CD4-positive, alpha-beta T cell treated with Interleukin-21 for 1 hour (primary cell): ENCODE measurements around the gene KLHL17.
A peak's percentile ranks its signal among the peaks of the same experiment; 100 is the strongest.

Source experiments
- DNase-seq: peaks from one replicate; pipeline ENCODE4 v3.0.0-alpha.2; 2020

The KLHL17 gene

DNA sequence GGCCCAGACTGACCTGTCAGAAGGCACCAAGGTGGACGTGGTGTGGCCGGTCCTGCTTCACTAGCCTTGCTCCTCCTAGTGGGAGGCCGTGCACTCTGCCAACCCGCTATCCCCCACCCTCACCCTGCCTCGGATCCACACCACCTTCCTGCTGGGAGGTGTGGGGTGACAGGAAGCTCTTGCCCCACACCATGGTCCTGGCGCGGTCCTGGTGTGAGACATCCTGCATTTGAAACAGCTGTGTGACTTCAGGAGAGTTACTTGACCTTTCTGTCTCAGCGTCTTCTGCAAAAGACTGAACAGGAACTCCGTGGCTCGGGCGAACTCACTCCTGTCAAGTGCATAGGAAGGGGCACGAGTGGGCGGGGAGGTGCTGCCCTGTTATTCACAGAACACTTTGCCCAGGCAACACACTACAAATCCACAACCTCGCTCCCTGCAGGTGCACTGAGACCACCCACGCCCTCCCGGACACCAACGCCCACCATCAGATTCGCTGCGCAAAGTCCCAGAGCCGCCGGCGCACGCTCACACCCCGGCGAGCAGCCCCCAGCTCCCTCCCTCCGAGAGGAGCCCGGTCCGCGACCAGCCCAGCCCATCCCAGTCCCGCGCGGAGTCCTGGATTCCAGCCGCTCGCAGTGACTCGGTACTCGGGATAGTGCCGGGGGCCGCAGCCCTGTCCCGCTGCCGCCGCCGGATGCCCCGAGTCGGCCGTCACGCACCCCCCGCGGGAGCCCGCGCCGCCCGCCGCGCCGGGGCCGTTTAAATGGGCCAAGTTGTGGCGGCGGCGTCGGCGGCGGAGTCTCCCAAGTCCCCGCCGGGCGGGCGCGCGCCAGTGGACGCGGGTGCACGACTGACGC lies 37.0 kb upstream of the KLHL17 start, which contains the start of gene SAMD11:
Gene SAMD11 (plus strand): TSS at position 793 of the 860 bp plus-strand sequence. CDS start 509 bp downstream, outside the sequence.
- DNase-seq, result peak; percentile 76

DNA sequence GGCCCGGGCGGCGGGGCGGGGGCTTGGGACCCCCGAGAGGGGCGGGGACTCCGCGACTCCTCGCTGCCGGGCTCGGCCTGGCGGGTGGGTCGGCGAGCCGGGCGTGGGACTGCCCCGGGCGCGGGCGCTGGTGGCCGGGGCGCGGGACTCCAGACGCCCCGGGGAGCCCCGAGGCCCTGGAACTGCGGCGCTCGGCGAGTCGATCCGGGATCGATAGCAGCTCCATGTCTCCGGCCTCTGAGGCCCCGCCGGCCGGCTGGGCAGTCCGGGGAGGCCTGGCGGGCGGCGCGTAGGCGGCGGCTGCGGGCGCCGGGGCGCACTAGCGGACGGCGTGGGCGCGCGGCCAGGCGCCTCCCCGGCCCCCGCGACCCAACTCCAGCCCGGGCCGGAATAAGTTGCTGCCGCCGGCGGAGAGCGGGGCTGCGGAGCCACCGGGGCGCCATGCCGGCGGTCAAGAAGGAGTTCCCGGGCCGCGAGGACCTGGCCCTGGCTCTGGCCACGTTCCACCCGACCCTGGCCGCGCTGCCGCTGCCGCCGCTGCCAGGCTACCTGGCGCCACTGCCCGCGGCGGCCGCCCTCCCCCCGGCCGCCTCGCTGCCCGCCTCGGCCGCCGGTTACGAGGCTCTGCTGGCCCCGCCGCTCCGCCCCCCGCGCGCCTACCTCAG lies 36.3 kb upstream of the KLHL17 start:
- DNase-seq, result no peak

- DNase-seq, result no peak
Measured at GRCh38 chr1:924656-925560, 35.5 kb upstream of the KLHL17 start.

DNA sequence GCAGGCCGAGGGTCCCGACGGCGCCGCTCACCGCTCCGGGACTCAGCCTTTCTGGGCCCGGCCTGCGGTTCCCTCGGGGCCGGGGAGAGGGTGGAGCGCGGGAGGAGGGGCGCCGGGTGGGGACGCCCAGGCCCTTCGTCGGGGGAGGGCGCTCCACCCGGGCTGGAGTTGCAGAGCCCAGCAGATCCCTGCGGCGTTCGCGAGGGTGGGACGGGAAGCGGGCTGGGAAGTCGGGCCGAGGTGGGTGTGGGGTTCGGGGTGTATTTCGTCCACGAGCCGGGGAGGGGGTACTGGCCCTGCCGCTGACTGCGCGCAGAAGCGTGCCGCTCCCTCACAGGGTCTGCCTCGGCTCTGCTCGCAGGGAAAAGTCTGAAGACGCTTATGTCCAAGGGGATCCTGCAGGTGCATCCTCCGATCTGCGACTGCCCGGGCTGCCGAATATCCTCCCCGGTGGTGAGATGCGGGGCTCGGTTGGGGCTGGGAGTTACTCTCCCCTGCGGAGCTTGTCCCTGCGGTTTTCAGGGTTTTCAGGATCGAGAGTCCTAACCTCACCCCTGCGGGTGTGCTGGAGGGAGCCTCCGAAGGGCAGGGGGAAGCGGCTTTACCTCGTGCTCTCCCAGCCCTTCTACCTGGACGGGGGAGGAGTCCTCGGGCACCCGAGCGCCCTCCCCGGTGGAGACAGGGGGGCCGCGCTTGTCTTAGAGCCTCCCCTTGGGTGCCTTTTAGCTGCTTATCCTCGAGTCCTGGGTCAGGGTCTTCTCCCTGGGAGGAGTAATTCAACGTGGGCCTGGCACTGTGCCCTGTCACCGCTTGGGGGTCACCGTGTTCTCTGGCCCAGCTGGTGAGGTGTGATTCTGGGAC lies 34.6 kb upstream of the KLHL17 start:
- no peak for DNase-seq

- DNase-seq, result no peak
Measured at GRCh38 chr1:927234-927633, 33.1 kb upstream of the KLHL17 start.

DNA sequence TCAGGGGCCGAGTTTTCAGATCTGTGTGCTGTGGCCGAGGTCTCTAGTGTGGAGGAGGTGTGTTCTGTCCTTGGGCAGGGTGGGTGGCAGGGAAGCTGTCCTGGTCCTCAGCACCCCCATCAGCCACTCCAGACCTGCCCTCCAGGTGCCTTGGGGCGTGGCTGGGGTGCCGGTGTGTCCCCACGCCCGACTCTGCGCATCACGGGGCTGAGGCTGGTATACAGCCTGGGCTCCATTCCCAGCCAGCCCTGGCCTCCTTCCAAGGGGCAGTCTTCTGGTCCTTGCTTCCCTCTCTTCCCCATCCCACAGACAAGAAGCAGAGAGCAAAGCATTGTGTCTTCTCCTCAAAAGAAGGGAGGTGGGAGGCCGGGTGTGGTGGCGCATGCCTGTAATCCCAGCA lies 32.6 kb upstream of the KLHL17 start:
- no peak for DNase-seq

DNA sequence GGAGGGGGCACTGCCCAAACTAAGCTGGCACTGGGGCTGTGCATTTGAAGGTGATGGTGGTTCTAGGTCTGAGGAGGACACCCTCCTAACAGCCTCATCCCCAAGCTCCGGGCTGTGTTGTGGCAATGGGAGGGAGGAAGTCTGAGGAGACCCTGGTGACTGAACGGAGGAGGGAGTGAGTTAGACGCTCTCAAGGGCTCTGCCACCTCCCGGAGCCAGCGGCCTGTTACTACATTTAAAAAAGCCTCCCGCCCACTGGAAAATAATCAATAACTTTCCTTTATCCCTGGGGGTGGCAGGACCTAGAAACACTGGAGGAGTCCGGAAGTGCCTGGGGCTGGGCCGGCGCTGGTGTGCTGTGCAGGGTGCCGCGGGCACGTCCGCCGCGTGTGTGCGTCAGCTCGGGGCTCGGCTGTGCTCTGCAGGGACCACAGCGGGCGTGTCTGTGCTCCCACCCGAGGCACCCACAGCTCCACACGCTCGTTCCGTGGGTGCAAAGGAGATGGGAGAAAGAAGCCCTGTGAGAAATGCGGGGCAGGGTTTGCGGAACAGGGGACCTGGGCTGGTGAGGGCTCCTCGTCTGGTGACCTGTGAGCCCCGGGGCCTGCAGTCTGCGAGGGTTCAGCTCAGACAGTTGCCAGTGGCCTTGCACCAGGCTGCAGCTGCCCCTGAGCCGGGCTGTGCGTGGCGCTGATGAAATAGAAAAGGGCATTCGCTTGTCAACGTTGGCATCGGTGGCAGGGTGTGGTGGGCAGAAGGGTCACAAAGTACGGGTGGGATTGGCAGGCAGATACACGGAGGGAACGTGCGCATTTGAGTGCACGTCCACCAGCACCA lies 31.3 kb upstream of the KLHL17 start:
- DNase-seq, result no peak

DNA sequence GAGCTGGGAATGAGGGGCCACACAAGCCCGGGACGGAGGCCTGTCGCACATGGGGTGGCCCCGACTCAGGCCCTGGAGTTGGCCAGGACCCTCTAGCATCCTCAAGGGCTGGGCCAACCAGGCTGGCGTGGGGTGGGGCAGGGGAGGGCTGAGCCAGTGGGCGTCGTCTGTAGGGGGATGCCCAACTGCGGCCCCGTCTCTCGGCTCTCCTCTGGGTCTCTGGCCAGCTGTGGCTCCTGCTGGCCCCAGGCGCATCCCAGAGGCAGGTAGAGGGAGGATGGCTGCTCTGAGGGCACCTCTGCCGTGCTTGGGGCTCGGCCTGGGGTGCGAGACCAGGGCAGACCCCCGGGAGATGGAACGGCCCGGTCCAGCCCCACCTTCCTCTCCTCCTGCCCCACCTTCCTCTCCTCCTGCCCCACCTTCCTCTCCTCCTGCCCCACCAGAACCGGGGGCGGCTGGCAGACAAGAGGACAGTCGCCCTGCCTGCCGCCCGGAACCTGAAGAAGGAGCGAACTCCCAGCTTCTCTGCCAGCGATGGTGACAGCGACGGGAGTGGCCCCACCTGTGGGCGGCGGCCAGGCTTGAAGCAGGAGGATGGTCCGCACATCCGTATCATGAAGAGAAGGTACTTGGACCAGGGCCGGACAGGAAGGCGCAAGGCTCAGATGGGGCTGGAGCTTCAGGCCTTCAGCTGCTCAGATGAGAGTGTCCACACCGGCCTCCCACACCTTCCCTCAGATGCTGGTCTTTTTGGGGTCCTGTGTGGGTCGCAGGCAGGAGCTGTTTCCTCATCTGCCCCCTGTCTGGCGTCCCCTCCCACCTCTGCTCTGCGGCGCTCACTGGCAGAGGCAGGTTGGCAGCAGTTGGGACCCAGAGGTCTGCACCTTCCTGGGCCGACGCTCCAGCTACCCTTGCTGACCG lies 30.4 kb upstream of the KLHL17 start:
- no peak for DNase-seq

DNA sequence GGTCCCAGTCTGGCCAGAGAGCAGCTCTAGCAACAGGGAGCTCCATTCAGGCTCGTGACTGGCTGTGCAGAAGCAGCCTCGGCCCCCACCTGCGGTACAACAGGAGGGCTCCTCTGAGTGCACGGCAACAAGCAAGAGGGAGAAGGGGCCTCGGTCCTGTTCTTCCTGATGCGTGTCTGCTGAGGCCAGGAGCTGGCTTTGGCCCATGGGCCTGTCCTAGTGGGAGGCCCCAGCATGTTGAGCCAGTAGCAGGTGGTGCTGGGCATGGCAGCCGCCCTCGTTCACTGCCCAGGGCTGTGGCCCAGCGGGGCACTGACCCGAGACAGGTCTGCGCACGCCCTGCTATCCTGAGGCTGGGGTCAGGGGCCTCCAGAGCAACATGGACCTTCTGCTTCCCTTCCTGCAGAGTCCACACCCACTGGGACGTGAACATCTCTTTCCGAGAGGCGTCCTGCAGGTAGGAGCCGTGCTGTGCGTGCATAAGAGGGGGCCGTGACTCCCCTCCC lies 29.7 kb upstream of the KLHL17 start:
- DNase-seq, result no peak

DNA sequence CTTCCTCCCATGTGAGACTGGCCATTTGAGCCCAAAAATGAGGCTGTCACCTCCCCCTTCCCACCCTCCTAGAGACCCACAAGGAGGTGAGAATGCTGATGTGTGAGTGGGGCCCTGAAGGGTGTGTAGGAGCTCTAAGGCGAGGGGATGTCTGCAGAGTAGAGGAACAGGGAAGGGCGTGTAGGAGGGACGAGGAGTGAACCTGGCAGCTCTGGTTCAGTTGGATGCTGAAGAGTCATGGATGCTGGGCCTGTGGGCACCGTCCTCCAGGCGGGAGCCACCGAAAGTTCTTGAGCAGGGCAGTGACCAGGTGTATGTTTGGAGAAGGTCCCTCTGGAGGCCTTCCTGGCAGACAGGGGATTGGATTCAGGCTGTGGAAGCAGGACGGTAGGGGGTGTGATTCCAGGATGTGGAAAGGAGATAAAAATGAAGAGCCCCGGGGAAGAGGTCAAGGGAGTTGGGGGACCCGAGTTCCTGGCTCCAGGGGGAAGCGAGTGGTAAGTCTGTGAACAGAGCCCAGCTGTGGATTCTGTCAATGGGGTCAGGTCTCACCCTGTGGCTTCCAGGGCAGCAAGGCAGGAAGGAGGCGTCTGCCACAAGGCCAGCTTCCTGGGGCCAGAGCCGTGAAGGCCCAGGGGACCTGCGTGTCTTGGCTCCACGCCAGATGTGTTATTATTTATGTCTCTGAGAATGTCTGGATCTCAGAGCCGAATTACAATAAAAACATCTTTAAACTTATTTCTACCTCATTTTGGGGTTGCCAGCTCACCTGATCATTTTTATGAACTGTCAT lies 28.8 kb upstream of the KLHL17 start:
- DNase-seq, result no peak

DNA sequence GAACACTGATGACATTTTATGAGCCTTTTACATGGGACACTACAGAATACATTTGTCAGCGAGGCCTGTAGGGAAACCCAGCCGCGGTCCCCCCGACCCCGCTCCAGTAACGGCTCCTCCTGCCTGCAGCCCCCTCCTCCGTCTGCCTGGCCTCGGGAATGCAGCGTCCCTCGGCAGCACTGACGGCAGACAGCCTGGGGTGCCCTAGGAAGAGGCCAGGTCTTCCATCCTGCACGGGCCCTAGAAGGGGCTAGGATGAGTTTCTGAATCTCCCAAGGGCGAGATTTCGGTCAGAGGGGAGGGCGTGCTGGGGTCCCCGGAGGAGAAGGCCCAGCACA lies 28.2 kb upstream of the KLHL17 start:
- no peak for DNase-seq

DNA sequence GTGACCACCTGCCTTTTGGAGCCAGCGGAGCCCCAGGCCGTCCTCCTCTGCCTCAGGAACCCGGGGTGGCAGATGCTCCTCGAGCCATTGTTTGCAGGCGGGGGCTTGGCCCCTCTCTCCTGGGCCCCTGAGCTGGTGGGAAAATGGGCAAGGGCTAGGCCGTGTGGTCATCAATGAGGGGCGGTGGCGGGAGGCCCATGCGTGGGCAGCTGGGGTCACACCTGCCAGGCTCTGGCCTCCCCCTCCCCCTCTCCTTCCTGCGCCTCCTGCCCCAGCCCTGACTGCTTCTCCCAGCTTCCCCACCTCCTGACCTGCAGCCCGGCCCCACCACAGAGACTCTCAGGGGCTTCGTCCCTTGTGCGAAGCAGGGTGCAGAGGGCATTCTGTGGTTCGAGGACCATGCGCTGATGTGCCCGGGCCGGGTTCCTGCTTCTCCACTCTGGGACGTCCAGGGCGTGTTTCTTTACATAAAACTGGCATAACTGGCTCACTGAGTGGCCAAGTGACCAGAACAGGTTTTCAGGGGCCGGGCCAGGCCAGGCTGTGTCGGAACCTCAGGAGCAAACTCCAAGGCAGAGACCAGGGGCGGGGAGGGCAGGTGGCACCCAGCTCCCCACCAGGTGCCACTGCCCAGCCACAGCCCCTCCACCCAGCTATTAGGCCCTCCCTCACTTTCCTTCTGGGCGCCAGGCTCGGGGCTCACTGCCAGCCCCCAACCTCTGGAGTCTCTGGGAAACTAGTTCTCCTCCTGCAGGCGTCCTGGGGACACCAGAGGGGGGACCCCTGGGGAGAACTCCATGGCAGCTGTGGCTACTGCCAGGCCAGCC lies 27.4 kb upstream of the KLHL17 start:
- no peak for DNase-seq

- DNase-seq, result no peak
Measured at GRCh38 chr1:933603-933940, 26.8 kb upstream of the KLHL17 start.

GRCh38 chr1:934991-935750 lies 25.2 kb upstream of the KLHL17 start:
- DNase-seq, result no peak

- DNase-seq, result no peak
Measured at GRCh38 chr1:935751-936231, 24.6 kb upstream of the KLHL17 start.

GRCh38 chr1:936348-937264 lies 23.8 kb upstream of the KLHL17 start:
- no peak for DNase-seq
